Muscle layer of colon (tissue), 2 donors: ENCODE measurements around the gene CACNG1.

ENCODE experiments used
- H3K27ac ChIP-seq: one replicate; pipeline ENCODE4 v1.7.0; 2013; ENCODE audit warnings: low read depth, mild to moderate bottlenecking, low read length, moderate library complexity
- H3K27me3 ChIP-seq, 2 donors: one replicate each; pipeline ENCODE4 v1.7.0; 2013; ENCODE audit warnings: low read length in 2 of 2, mild to moderate bottlenecking in 2 of 2; ENCODE audit not compliant: insufficient read depth in 2 of 2, control insufficient read depth in 1 of 2
- H3K36me3 ChIP-seq: one replicate; pipeline ENCODE4 v1.7.0; 2013; ENCODE audit warnings: mild to moderate bottlenecking, low read length; ENCODE audit not compliant: insufficient read depth
- H3K4me1 ChIP-seq: one replicate; pipeline ENCODE4 v1.7.0; 2013; ENCODE audit warnings: mild to moderate bottlenecking, low read length; ENCODE audit not compliant: insufficient read depth
- H3K4me3 ChIP-seq, 2 donors: one replicate each; pipeline ENCODE4 v1.7.0; 2013; ENCODE audit warnings: low read length in 2 of 2, low read depth in 1 of 2, mild to moderate bottlenecking in 1 of 2, moderate library complexity in 1 of 2
- H3K9ac ChIP-seq: one replicate; pipeline ENCODE4 v1.7.0; 2013; ENCODE audit warnings: low read length
- H3K9me3 ChIP-seq: one replicate; pipeline ENCODE4 v1.7.0; 2013; ENCODE audit warnings: mild to moderate bottlenecking, low read length
- donor health status: abdominal sarcoma.
- donor health status: Adenocarcinoma of cecum.

The CACNG1 gene

GRCh38 chr17:67069603-67070136, 25.3 kb downstream of the CACNG1 start:
- no peak overlapping the region for H3K9ac ChIP-seq
- no peak overlapping the region for H3K27ac ChIP-seq
- no peak overlapping the region for H3K4me3 ChIP-seq
- H3K9me3 ChIP-seq, result no peaks in the 10 kb centered on the region
- H3K4me1 ChIP-seq, result no peaks in the 10 kb centered on the region
- no peaks in the 10 kb centered on the region for H3K27me3 ChIP-seq
- H3K36me3 ChIP-seq, result no peaks in the 10 kb centered on the region

- Histone ChIP-seq H3K36me3 (no peaks in the 10 kb centered on the region), H3K9me3 (no peaks in the 10 kb centered on the region), H3K4me1 (no peaks in the 10 kb centered on the region), H3K27ac (no peak overlapping the region), H3K27me3 (no peaks in the 10 kb centered on the region), H3K4me3 (no peak overlapping the region), H3K9ac (no peak overlapping the region)
These were observed 27.2 kb downstream of the CACNG1 start for GRCh38 chr17:67071595-67071994.

GRCh38 chr17:67072885-67073284, 28.5 kb downstream of the CACNG1 start:
- H3K4me1 ChIP-seq, result no peaks in the 10 kb centered on the region
- H3K27ac ChIP-seq, result no peak overlapping the region
- H3K36me3 ChIP-seq, result no peaks in the 10 kb centered on the region
- no peaks in the 10 kb centered on the region for H3K27me3 ChIP-seq
- no peaks in the 10 kb centered on the region for H3K9me3 ChIP-seq
- H3K4me3 ChIP-seq, result no peak overlapping the region
- no peak overlapping the region for H3K9ac ChIP-seq

- no peak overlapping the region for H3K4me3 ChIP-seq
- no peaks in the 10 kb centered on the region for H3K4me1 ChIP-seq
- H3K27ac ChIP-seq, result no peak overlapping the region
- no peaks in the 10 kb centered on the region for H3K9me3 ChIP-seq
- peaks cover 3% of the 10 kb centered on the region for H3K36me3 ChIP-seq
- H3K9ac ChIP-seq, result no peak overlapping the region
- H3K27me3 ChIP-seq, result no peaks in the 10 kb centered on the region
These were observed 30.4 kb downstream of the CACNG1 start for GRCh38 chr17:67074781-67075180.

- Histone ChIP-seq H3K9ac (no peak overlapping the region), H3K9me3 (no peaks in the 10 kb centered on the region), H3K4me1 (no peaks in the 10 kb centered on the region), H3K36me3 (peaks cover 7% of the 10 kb centered on the region), H3K4me3 (no peak overlapping the region), H3K27ac (no peak overlapping the region), H3K27me3 (no peaks in the 10 kb centered on the region)
These were observed 31.9 kb downstream of the CACNG1 start for GRCh38 chr17:67076290-67076689.

GRCh38 chr17:67078292-67078691, 33.9 kb downstream of the CACNG1 start:
- Histone ChIP-seq H3K27ac (no peak overlapping the region), H3K9ac (no peak overlapping the region), H3K36me3 (peaks cover 12% of the 10 kb centered on the region), H3K4me1 (no peaks in the 10 kb centered on the region), H3K27me3 (no peaks in the 10 kb centered on the region), H3K4me3 (no peak overlapping the region), H3K9me3 (no peaks in the 10 kb centered on the region)

GRCh38 chr17:67079491-67079890, 35.1 kb downstream of the CACNG1 start:
- Histone ChIP-seq H3K27me3 (no peaks in the 10 kb centered on the region), H3K36me3 (peaks cover 12% of the 10 kb centered on the region), H3K4me3 (no peak overlapping the region), H3K4me1 (no peaks in the 10 kb centered on the region), H3K9me3 (no peaks in the 10 kb centered on the region), H3K9ac (no peak overlapping the region), H3K27ac (no peak overlapping the region)

- peaks cover 18% of the 10 kb centered on the region for H3K36me3 ChIP-seq
- no peaks in the 10 kb centered on the region for H3K9me3 ChIP-seq
- no peaks in the 10 kb centered on the region for H3K4me1 ChIP-seq
- no peak overlapping the region for H3K9ac ChIP-seq
- H3K4me3 ChIP-seq, result no peak overlapping the region
- no peaks in the 10 kb centered on the region for H3K27me3 ChIP-seq
- H3K27ac ChIP-seq, result no peak overlapping the region
These were observed 36.5 kb downstream of the CACNG1 start for GRCh38 chr17:67080804-67081203.

GRCh38 chr17:67082107-67082506, 37.8 kb downstream of the CACNG1 start:
- no peak overlapping the region for H3K27ac ChIP-seq
- peaks cover 27% of the 10 kb centered on the region for H3K36me3 ChIP-seq
- no peaks in the 10 kb centered on the region for H3K4me1 ChIP-seq
- no peak overlapping the region for H3K4me3 ChIP-seq
- H3K9me3 ChIP-seq, result no peaks in the 10 kb centered on the region
- no peaks in the 10 kb centered on the region for H3K27me3 ChIP-seq
- no peak overlapping the region for H3K9ac ChIP-seq

- H3K27me3 ChIP-seq, result no peaks in the 10 kb centered on the region
- H3K9ac ChIP-seq, result no peak overlapping the region
- H3K4me3 ChIP-seq, result no peak overlapping the region
- no peaks in the 10 kb centered on the region for H3K9me3 ChIP-seq
- H3K27ac ChIP-seq, result no peak overlapping the region
- H3K4me1 ChIP-seq, result no peaks in the 10 kb centered on the region
- H3K36me3 ChIP-seq, result peaks cover 24% of the 10 kb centered on the region
These were observed 41.1 kb downstream of the CACNG1 start for GRCh38 chr17:67085406-67085805.

- Histone ChIP-seq H3K36me3 (peaks cover 15% of the 10 kb centered on the region), H3K9me3 (no peaks in the 10 kb centered on the region), H3K27me3 (no peaks in the 10 kb centered on the region), H3K27ac (no peak overlapping the region), H3K9ac (no peak overlapping the region), H3K4me1 (no peaks in the 10 kb centered on the region), H3K4me3 (no peak overlapping the region)
These were observed 44.3 kb downstream of the CACNG1 start for GRCh38 chr17:67088639-67089038.

- Histone ChIP-seq H3K9me3 (no peaks in the 10 kb centered on the region), H3K4me3 (no peak overlapping the region), H3K27me3 (no peaks in the 10 kb centered on the region), H3K9ac (no peak overlapping the region), H3K36me3 (peaks cover 14% of the 10 kb centered on the region), H3K27ac (no peak overlapping the region), H3K4me1 (no peaks in the 10 kb centered on the region)
These were observed 46.0 kb downstream of the CACNG1 start for GRCh38 chr17:67090341-67090740.
